OCI-LY1 (cell line): ENCODE measurements around the gene C9orf50.

Source experiments
- CTCF ChIP-seq: fragments of 200-600 bp; sonication (generic), shearing (Covaris generic); IDR thresholded peaks from 2 replicates; pipeline ENCODE4 v1.5.1; 2017; ENCODE audit warnings: mild to moderate bottlenecking, antibody characterized with exemption, low read length, moderate library complexity, mixed read lengths
- EZH2 ChIP-seq: fragments of 200-600 bp; sonication (generic), shearing (Covaris generic); IDR thresholded peaks from 2 replicates; pipeline ENCODE4 v1.8.0; 2017; ENCODE audit warnings: borderline replicate concordance, mixed run types, mild to moderate bottlenecking, antibody characterized with exemption, low read length, moderate library complexity, mixed read lengths

GRCh38 chr9:129584136-129584535 is 36.8 kb downstream of the C9orf50 start:
- TF ChIP-seq CTCF (no peak), EZH2 (no peak)
